ENCODE measurements around the gene SLC29A2. TPM values are rescaled to one million over a fixed set of nuclear protein-coding genes. Genes with fewer than 3 reads are reported as not detected.

SLC29A2 gene
- total RNA-seq, 1 experiment from 2014 or later = 39.7 TPM

DNA sequence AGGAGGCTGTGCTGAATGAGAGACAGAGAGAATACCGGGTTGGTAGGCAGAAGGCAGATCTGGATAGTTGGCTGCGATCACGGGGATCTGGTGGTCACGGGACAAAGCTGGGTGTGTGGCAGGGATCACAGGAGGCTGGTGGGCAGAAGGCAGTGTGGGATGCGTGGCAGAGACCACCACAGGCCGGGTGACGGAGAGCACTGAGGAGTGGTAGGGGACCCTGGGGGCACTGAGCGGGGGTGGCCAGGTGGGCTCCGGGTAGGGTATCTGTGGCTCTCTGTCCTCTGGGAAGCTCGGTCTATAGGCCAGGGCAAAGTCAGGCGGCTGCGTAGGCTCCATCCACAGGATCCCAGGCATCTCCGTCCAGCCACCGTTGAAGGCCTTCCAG is 56.1 kb downstream of the SLC29A2 start (continued):
- TF ChIP-seq REST (IDR thresholded peaks at IDR 0.05; ENCODE audit: low read depth) = no peak
- TF ChIP-seq POLR2AphosphoS5 (IDR thresholded peaks at IDR 0.05; ENCODE audit: low read depth, low read length) = no peak
- TF ChIP-seq JUND (IDR thresholded peaks at IDR 0.05) = no peak
- TF ChIP-seq CTCF (IDR thresholded peaks at IDR 0.05 in 2 of 3, conservative IDR thresholded peaks at IDR 0.05 in 1 of 3; ENCODE audit: borderline replicate concordance in 1 of 3, insufficient read depth in 1 of 3, low read depth in 2 of 3, low read length in 2 of 3) = no peak
- TF ChIP-seq TCF7L2 (IDR thresholded peaks at IDR 0.05; ENCODE audit: borderline replicate concordance, extremely low read depth, insufficient read depth, insufficient read length) = no peak
- TF ChIP-seq FOSL1 (IDR thresholded peaks at IDR 0.05; ENCODE audit: low read depth) = no peak
- TF ChIP-seq ZFX (IDR thresholded peaks at IDR 0.05) = no peak
- TF ChIP-seq, protein P1, sequence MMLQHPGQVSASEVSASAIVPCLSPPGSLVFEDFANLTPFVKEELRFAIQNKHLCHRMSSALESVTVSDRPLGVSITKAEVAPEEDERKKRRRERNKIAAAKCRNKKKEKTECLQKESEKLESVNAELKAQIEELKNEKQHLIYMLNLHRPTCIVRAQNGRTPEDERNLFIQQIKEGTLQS (IDR thresholded peaks at IDR 0.05) = no peak

All from HCT116 (cell line).